DMS 273 (cell line): ENCODE measurements around the gene TEP1.
"Not testable (repeated sequence)": the region's sequence is repeated elsewhere in the genome, so short reads cannot be mapped to it uniquely, and the experiment has no call there.

Source experiments
- DNase-seq: peaks from one replicate; lab custom pipeline; 2025; ENCODE audit not compliant: unreplicated experiment; lab: John Stamatoyannopoulos, UW

Gene TEP1

GRCh38 chr14:20391505-20391904 lies 21.8 kb downstream of the TEP1 start:
- DNase-seq: no peak

- no peak for DNase-seq
Observed at GRCh38 chr14:20388159-20388558, 25.1 kb downstream of the TEP1 start.

DNA sequence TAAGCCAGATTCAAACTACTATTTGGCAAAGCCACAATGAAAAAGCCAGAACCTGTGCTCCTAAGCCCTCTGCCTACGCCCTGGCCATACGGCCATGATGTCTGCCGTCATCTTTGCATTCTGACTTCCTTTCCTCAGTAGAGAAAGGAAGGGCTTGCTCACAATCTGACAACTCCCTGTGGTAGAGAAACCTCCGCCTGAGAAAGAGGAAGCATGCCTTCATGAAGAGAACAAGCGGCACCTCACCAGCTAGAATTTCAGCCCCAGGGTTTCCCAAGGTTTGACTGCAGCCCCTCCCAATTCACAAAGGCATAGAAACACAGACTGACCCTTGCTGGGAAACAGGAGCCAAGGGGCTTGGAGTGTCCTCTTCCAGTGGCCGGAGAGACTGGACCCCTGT lies 25.7 kb downstream of the TEP1 start:
- DNase-seq: no peak

GRCh38 chr14:20386276-20386855 lies 26.9 kb downstream of the TEP1 start:
- DNase-seq: no peak

DNA sequence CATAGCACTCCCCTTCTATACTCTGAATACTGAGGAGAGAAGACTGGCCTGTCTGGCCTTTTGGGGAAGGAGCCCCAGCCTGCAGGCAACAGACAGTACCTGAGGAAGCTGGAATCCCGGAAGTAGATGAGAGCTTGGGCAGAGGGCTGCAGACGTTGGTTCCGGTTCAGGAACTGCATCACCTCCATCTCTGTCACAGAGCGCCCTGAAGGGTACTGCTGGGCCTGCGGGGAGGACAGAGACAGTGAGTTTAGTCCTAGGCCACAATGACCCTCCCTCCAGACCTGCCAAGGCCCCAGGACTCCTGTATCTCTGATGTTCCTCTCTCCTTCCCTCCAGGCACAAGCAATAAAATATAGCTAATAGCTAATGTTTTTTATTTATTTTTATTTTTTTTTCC lies 28.4 kb downstream of the TEP1 start:
- no peak for DNase-seq

DNA sequence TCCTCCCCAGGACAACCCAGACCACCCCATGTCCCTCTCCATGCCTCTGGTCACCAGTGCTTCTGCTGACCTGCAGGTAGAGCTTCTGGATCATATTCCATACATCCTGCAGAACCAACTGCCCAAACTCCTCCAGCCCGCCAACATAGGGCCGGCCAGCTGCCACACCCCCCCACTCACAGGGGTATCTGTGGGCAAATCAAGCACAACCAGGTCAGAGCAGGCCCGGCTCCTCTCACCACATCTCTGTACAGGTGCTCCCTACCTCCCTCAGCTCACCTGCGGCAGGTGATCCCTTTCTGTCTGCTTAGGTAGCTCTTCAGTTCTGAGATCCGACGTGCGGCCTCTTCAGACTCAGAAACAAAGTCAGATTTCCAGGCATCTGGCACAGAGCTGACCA lies 29.0 kb downstream of the TEP1 start:
- no peak for DNase-seq

- DNase-seq: no peak
Observed at GRCh38 chr14:20383636-20384035, 29.7 kb downstream of the TEP1 start.

GRCh38 chr14:20383032-20383431 lies 30.3 kb downstream of the TEP1 start:
- no peak for DNase-seq

DNA sequence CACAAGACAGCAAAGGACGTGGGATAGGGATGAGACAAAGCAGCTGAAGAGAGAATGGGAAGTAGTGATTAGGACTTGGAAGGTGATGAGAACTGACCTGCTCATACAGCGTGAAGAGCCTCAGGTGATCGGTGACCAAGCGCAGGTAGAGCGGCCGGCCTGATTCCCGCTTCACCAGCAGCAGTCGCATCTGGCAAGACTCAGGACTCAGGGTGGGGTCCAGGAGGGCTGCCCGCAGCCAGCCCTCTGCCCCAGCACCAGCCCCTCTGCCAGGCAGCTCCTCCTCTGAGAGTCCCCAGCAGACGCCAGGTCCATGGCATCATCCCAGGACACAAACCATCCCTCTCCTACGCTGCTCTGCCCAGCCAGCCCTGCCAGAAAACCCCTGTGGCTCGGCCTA lies 30.8 kb downstream of the TEP1 start:
- no peak for DNase-seq

- DNase-seq: no peak
Observed at GRCh38 chr14:20381341-20381740, 32.0 kb downstream of the TEP1 start.

DNA sequence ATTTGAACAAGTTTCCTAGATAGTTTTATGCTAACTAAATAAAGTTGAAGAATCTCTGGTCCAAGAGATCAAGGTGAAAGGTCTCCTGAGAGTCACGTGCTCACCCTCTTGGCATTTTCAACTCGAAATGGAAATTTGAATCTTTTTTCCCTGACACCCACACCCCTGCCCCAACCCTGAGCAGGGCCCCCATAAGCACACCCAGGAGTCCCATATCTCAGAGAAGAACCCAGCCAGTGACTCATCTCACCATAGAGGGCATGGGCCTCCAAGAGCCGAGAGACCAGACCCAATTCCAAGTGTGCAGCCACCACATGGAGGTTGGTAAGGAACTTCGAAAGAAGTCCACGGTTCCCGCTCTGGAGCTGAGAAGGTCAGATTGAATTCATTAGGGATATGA lies 32.6 kb downstream of the TEP1 start:
- no peak for DNase-seq

GRCh38 chr14:20379743-20380142 lies 33.6 kb downstream of the TEP1 start:
- DNase-seq: no peak

DNA sequence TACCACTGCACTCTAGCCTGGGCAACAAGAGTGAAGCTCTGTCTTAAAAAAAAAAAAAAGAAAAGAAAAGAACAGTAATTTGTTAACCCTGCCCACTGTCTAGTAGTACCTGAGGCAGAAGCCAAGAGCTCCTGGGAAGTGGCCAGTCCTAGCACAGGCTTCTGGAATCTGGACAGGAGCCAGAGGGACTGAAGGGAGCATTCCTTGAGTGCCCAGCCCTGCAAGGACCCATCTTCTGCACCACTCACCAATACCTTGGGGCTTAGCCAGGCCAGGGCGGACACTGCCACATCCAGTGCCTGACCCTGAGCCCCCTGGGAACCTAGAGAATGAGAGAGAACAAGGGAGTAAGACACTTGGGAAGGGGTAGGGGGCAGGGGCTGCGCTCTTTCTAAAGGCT lies 36.1 kb downstream of the TEP1 start:
- no peak for DNase-seq

- no peak for DNase-seq
Observed at GRCh38 chr14:20376071-20376588, 37.2 kb downstream of the TEP1 start.

- no peak for DNase-seq
Observed at GRCh38 chr14:20375471-20375870, 37.8 kb downstream of the TEP1 start.

DNA sequence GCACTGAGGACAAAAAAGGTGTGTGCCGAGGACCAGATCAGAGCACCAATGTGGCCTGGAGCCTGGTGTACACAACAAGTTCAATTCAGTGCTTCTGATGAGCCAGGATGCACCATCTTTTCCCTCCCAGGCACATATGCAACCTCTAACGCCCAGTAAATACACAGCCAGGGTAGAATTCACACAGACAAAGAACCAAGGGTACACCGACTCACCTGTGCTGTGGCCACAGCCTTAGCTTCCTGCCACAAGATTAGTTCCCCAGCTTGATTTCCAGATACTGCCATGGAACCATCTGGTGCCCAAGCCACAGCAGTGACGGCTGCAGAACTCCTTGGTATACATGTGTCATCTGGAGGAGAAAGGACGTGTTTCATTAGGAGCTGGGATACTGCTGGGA lies 40.5 kb downstream of the TEP1 start:
- DNase-seq: no peak

DNA sequence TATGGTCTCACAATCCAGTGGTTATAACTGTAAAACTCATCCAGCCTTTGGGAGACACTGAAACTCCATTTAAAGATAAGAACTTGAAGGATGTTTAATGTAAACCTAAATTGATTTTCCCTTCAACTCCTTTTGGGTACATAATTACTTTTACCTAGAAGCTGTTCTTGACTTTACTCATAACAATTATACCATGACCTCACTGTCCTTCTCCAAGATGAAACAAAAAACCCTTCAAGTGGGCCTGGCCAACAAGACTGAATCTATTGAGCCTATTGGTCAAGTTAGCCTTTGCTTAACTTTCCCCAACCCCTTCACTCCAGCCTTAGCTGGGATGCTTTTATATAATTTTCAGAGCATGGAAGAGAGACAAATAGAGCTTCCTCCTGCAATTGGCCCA lies 47.4 kb downstream of the TEP1 start:
- no peak for DNase-seq

DNA sequence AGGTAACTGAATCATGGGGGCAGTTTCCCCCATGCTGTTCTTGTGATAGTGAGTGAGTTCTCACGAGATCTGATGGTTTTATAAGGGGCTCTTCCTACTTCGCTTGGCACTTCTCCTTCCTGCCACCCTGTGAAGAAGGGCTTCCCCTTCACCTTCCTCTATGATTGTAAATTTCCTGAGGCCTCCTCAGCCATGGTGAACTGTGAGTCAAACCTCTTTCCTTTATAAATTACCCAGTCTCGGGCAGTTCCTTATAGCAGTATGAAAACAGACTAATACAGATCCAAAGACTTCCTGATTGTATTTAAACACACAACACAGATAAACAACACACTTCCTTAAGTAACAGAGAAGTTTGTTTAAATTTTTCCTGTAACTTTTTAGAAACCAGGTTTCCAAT lies 54.8 kb downstream of the TEP1 start:
- not testable (repeated sequence) for DNase-seq

DNA sequence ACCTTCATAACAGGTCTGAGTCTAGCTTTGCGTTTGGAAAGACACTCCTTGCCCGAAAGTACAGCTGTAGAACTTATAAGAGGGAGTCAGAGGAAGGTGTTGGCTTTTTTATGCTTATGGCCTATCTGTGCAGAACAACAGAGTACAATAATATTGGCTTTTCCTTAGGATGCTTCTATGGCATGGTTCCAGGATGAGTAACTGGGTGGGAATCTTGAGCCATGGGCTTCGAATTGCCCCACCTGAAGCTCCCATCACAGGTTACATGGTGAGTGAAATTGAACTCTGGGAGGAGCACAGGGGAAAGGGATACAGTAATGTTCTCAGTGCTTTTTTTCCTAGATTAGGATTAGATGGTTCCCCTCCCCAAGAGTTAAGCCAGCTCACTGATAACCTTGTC lies 56.9 kb downstream of the TEP1 start:
- no peak for DNase-seq

GRCh38 chr14:20350860-20351259 lies 62.4 kb downstream of the TEP1 start:
- DNase-seq: no peak

GRCh38 chr14:20350282-20350681 lies 63.0 kb downstream of the TEP1 start:
- DNase-seq: no peak

- no peak for DNase-seq
Observed at GRCh38 chr14:20347747-20348146, 65.6 kb downstream of the TEP1 start.

GRCh38 chr14:20346713-20347112 lies 66.6 kb downstream of the TEP1 start:
- no peak for DNase-seq

DNA sequence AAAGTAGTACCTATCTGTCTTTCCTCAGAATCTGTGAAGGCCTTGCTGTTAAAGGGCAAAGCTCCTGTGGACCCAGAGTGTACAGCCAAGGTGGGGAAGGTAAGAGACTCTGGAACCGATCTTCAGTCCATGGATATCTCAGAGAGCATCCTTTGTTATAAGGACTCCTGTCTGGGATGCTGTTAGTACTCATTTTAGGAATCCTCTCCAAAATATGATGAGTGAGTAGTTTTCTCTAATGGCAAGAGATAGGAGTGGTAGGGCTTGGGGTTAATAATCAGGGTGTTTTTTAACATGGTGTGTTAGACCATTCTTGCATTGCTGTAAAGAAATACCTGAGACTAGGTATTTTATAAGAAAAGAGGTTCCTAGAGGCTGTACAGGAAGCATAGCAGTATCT lies 67.9 kb downstream of the TEP1 start:
- no peak for DNase-seq
